Right lobe of liver (tissue), 4 donors: ENCODE measurements around the gene XAB2.

Experiments
- POLR2A ChIP-seq: fragments of 450-650 bp; IDR thresholded peaks from one replicate; pipeline ENCODE4 v1.6.1; 2017; ENCODE audit warnings: antibody characterized with exemption, mild to moderate bottlenecking
- TF ChIP-seq, protein P1 (sequence below), 4 donors: fragments of 200-600 bp in 3 of 4; fragments of 450-650 bp in 1 of 4; IDR thresholded peaks; one replicate each; pipeline versions ENCODE4 v1.5.1 to v1.8.0; 2016 to 2022; ENCODE audit warnings: antibody characterized with exemption in 4 of 4, mild to moderate bottlenecking in 2 of 4
- donor health status: DM: no; HTN: no; CAD: no.
- donor health status: DM: no; HTN: no; CAD: no.
- donor health status: DM: no; HTN: yes; CAD: no.

- no peak for TF ChIP-seq POLR2A
- TF ChIP-seq, protein P1, sequence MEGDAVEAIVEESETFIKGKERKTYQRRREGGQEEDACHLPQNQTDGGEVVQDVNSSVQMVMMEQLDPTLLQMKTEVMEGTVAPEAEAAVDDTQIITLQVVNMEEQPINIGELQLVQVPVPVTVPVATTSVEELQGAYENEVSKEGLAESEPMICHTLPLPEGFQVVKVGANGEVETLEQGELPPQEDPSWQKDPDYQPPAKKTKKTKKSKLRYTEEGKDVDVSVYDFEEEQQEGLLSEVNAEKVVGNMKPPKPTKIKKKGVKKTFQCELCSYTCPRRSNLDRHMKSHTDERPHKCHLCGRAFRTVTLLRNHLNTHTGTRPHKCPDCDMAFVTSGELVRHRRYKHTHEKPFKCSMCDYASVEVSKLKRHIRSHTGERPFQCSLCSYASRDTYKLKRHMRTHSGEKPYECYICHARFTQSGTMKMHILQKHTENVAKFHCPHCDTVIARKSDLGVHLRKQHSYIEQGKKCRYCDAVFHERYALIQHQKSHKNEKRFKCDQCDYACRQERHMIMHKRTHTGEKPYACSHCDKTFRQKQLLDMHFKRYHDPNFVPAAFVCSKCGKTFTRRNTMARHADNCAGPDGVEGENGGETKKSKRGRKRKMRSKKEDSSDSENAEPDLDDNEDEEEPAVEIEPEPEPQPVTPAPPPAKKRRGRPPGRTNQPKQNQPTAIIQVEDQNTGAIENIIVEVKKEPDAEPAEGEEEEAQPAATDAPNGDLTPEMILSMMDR (IDR thresholded peaks at IDR 0.05): no peak
These were observed 26.3 kb downstream of the XAB2 start for GRCh38 chr19:7602935-7603497.
